ENCODE measurements around the gene CFAP410. TPM values are rescaled to one million over a fixed set of nuclear protein-coding genes. Genes with fewer than 3 reads are reported as not detected.

Gene CFAP410
- total RNA-seq, 1 donor from 2014 or later: 14.2 TPM

DNA sequence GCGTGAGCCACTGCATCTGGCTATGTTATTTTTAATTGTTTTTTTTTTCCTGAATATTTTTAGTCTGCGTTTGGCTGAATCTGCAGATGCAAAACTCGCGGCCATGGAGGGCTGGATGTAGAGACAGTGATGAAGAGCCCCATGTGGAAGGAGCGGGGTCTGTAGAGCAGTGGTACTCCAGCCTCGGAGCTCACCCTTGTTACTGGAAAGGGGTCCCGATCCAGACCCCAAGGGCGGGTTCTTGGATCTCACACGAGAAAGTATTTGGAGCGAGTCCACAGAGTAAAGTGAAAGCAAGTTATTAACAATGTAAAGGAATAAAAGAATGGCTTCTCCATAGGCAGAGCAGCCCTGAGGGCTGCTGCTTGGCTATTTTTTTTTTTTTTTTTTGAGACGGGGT is 17.0 kb upstream of the CFAP410 start:
- no peak for DNase-seq (ENCODE audit: low spot score)
- H3K27me3 Mint-ChIP-seq (ENCODE audit: low read depth): peaks cover 22% of the 10 kb centered on the region
- H3K36me3 Mint-ChIP-seq (ENCODE audit: low read depth): no peaks in the 10 kb centered on the region
- TF ChIP-seq, protein P1, sequence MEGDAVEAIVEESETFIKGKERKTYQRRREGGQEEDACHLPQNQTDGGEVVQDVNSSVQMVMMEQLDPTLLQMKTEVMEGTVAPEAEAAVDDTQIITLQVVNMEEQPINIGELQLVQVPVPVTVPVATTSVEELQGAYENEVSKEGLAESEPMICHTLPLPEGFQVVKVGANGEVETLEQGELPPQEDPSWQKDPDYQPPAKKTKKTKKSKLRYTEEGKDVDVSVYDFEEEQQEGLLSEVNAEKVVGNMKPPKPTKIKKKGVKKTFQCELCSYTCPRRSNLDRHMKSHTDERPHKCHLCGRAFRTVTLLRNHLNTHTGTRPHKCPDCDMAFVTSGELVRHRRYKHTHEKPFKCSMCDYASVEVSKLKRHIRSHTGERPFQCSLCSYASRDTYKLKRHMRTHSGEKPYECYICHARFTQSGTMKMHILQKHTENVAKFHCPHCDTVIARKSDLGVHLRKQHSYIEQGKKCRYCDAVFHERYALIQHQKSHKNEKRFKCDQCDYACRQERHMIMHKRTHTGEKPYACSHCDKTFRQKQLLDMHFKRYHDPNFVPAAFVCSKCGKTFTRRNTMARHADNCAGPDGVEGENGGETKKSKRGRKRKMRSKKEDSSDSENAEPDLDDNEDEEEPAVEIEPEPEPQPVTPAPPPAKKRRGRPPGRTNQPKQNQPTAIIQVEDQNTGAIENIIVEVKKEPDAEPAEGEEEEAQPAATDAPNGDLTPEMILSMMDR (IDR thresholded peaks at IDR 0.05): no peak
- no peak overlapping the region for H3K27ac Mint-ChIP-seq (ENCODE audit: unreplicated experiment)
- no peaks in the 10 kb centered on the region for H3K9me3 Mint-ChIP-seq (ENCODE audit: low read depth)
- no peak overlapping the region for H3K4me3 Mint-ChIP-seq (ENCODE audit: unreplicated experiment)
- H3K4me1 Mint-ChIP-seq (ENCODE audit: low read depth): no peaks in the 10 kb centered on the region

- no peak for DNase-seq (ENCODE audit: low spot score)
- TF ChIP-seq, protein P1 (IDR thresholded peaks at IDR 0.05): no peak
- H3K9me3 Mint-ChIP-seq (ENCODE audit: low read depth): no peaks in the 10 kb centered on the region
- no peak overlapping the region for H3K4me3 Mint-ChIP-seq (ENCODE audit: unreplicated experiment)
- H3K27ac Mint-ChIP-seq (ENCODE audit: unreplicated experiment): no peak overlapping the region
- H3K4me1 Mint-ChIP-seq (ENCODE audit: low read depth): no peaks in the 10 kb centered on the region
- H3K27me3 Mint-ChIP-seq (ENCODE audit: low read depth): peaks cover 22% of the 10 kb centered on the region
- H3K36me3 Mint-ChIP-seq (ENCODE audit: low read depth): no peaks in the 10 kb centered on the region
Measured at GRCh38 chr21:44354775-44355771, 15.9 kb upstream of the CFAP410 start.

DNA sequence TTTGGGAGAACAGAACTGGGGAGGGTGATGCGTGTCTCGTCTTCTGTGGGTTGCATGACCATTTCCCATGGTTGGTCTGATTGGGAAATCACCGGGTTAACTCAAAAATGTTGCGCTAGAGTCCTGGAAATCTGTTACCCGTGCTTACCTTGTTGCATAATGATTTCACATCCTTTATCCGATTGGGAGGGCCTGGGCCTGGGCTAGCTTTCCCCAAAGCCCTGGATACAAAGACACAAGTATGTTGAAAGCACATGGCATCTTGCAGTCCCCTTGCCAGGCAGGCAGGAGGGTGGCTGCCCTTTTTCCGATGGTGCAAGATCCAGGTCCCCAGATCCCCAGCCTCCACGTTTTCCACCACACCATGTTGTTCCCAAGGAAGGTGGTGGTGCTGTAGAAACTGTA is 14.8 kb upstream of the CFAP410 start:
- H3K27ac Mint-ChIP-seq (ENCODE audit: unreplicated experiment): no peak overlapping the region
- H3K27me3 Mint-ChIP-seq (ENCODE audit: low read depth): peaks cover 22% of the 10 kb centered on the region
- H3K4me3 Mint-ChIP-seq (ENCODE audit: unreplicated experiment): no peak overlapping the region
- no peaks in the 10 kb centered on the region for H3K9me3 Mint-ChIP-seq (ENCODE audit: low read depth)
- no peaks in the 10 kb centered on the region for H3K36me3 Mint-ChIP-seq (ENCODE audit: low read depth)
- H3K4me1 Mint-ChIP-seq (ENCODE audit: low read depth): no peaks in the 10 kb centered on the region
- TF ChIP-seq, protein P1 (IDR thresholded peaks at IDR 0.05): no peak
- no peak for DNase-seq (ENCODE audit: low spot score)

GRCh38 chr21:44353191-44353970 is 14.2 kb upstream of the CFAP410 start, which contains the start of gene TRPM2:
TRPM2 (plus strand) TSS chr21:44353621; CDS start chr21:44353701, 80 bp downstream.
- DNase-seq (ENCODE audit: low spot score): no peak
- H3K27me3 Mint-ChIP-seq (ENCODE audit: low read depth): peaks cover 21% of the 10 kb centered on the region
- no peak within 1 kb of the TSS for H3K27ac Mint-ChIP-seq (ENCODE audit: unreplicated experiment)
- H3K4me1 Mint-ChIP-seq (ENCODE audit: low read depth): no peaks in the 10 kb centered on the region
- no peaks in the 10 kb centered on the region for H3K9me3 Mint-ChIP-seq (ENCODE audit: low read depth)
- H3K36me3 Mint-ChIP-seq (ENCODE audit: low read depth): no peaks in the 10 kb centered on the region
- H3K4me3 Mint-ChIP-seq (ENCODE audit: unreplicated experiment): no peak within 1 kb of the TSS
- TF ChIP-seq, protein P1 (IDR thresholded peaks at IDR 0.05): no peak

GRCh38 chr21:44352253-44352860 is 13.2 kb upstream of the CFAP410 start:
- Mint-ChIP-seq H3K4me1 (ENCODE audit: low read depth) (no peaks in the 10 kb centered on the region), H3K27ac (ENCODE audit: unreplicated experiment) (no peak overlapping the region), H3K9me3 (ENCODE audit: low read depth) (no peaks in the 10 kb centered on the region), H3K36me3 (ENCODE audit: low read depth) (no peaks in the 10 kb centered on the region), H3K27me3 (ENCODE audit: low read depth) (peaks cover 20% of the 10 kb centered on the region), H3K4me3 (ENCODE audit: unreplicated experiment) (no peak overlapping the region)
- no peak for DNase-seq (ENCODE audit: low spot score)
- TF ChIP-seq, protein P1 (IDR thresholded peaks at IDR 0.05): no peak

Data from chondrocyte (in vitro differentiated cells).